ENCODE results near the gene NCR3LG1. TPM values are rescaled to one million over a fixed set of nuclear protein-coding genes. Genes with fewer than 3 reads are reported as not detected.

NCR3LG1 gene
- total RNA-seq, 2 donors from 2014 or later = 2.0 to 3.6 TPM

DNA sequence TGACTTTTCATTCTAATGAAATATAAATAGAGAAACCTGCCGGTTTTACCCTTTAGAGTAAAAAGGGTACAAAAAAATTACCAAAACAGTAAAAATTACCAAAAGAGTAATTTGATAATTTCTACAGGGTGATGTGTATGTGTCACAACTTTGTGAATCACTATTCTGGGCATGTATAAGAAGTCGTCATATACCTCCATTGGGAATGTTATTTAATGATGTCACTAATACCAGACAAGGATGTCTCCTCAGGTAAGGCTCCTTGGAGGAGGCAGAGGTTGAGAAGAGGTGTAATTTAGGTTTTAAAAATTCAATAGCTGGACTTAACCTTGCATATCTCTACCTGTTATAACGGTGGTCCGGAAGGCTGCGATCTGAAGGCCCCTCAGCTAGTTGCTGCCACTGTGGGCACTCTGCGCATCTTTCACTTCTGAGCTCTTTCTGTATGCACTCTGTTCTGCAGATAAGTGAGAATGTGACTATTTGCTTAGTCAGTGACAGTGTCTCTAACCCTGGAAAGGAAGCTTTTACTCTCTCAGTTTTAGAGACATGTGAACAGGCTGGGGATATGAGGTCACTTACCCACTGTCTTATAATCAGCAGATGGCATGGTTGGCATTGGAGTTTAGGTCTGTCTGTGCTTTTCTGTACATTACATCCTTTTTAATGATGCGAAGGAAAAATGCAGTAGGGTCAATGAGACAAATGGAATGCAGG is 987 bp upstream of the NCR3LG1 start:
- Histone ChIP-seq H3K9me3 (no peaks in the 10 kb centered on the region), H3K4me1 (peaks cover 0 to 25% of the 10 kb centered on the region in 2 donors), H3K4me3 (no peak overlapping the region), H3K36me3 (no peaks in the 10 kb centered on the region), H3K27ac (no peak overlapping the region), H3K27me3 (no peaks in the 10 kb centered on the region)
- TF ChIP-seq, protein P1, sequence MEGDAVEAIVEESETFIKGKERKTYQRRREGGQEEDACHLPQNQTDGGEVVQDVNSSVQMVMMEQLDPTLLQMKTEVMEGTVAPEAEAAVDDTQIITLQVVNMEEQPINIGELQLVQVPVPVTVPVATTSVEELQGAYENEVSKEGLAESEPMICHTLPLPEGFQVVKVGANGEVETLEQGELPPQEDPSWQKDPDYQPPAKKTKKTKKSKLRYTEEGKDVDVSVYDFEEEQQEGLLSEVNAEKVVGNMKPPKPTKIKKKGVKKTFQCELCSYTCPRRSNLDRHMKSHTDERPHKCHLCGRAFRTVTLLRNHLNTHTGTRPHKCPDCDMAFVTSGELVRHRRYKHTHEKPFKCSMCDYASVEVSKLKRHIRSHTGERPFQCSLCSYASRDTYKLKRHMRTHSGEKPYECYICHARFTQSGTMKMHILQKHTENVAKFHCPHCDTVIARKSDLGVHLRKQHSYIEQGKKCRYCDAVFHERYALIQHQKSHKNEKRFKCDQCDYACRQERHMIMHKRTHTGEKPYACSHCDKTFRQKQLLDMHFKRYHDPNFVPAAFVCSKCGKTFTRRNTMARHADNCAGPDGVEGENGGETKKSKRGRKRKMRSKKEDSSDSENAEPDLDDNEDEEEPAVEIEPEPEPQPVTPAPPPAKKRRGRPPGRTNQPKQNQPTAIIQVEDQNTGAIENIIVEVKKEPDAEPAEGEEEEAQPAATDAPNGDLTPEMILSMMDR (IDR thresholded peaks at IDR 0.05) = no peak
- DNase-seq (ENCODE audit: low spot score) = no peak

DNA sequence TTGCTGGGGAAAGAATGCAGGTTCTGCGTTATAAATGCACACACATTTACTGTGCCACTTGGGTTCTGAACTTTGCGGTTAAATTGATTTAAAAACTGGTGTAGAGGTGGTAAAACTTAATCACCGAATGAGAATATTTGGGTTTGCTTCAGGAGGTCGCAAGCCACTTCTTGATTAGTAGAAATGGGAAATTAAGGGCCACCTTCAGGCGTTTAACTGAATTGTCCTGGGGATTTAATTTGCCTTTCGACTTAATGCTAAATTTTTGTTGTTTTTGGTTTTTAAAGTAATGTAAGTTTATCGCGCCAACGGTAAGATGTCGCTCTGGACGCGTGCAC is 459 bp upstream of the NCR3LG1 start:
- no peaks in the 10 kb centered on the region for H3K36me3 ChIP-seq
- peaks cover 0 to 25% of the 10 kb centered on the region in 2 donors for H3K4me1 ChIP-seq
- H3K27me3 ChIP-seq = no peaks in the 10 kb centered on the region
- no peak for DNase-seq (ENCODE audit: low spot score)
- TF ChIP-seq, protein P1 (IDR thresholded peaks at IDR 0.05) = peak in 1 of 2 donors; percentile 10
- H3K27ac ChIP-seq = peak overlapping the region; percentile 49 to 87
- H3K4me3 ChIP-seq = peak overlapping the region; percentile 62 to 73
- H3K9me3 ChIP-seq = no peaks in the 10 kb centered on the region

DNA sequence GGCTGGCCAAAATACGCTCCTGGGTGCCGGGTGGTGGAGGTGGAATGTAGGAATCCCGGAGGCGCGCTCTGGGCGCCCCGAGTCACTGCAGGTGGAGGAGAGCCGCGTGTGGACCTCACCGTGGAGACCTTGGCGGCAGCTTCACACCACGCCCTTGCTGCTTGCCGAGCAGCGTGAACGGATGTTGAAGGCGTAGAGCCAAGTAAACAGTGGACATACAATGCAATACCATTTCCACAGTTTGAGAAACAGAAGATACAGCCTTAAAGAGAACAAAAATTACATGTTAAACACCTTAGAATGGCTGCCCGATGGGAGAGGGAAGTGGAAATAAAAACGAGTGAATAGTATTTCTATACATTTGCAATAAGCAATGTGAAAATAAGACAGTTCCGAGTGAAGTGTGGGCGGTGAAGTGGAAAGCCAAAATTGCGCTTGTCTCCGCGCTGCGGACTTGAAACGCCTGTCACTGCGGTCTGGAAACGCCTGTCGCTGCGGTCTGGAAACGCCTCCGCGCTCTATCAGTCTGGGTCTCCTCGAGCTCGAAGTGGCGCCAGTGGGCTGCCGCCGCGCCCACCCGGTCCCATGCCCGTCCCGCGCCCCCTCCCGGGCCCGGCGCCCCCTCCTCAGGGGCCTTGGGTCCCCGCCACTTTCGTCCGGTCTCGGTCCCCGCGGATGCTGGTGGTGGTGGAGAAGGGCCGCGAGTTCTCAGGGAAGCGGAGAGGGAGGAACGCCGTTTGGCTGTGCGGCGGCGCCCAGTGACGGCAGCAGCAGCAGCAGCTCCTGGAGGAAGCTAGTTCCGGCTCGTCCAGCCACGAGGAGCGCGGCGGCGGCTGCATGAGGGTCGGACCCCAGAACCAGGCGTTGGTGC is 1.6 kb downstream of the NCR3LG1 start:
- no peaks in the 10 kb centered on the region for H3K9me3 ChIP-seq
- peak; percentile 77 for DNase-seq (ENCODE audit: low spot score)
- H3K27me3 ChIP-seq = no peaks in the 10 kb centered on the region
- peak overlapping the region; percentile 85 to 87 for H3K27ac ChIP-seq
- H3K4me1 ChIP-seq = peaks cover 0 to 25% of the 10 kb centered on the region in 2 donors
- no peaks in the 10 kb centered on the region for H3K36me3 ChIP-seq
- H3K4me3 ChIP-seq = peak overlapping the region; percentile 62 to 73
- TF ChIP-seq, protein P1 (IDR thresholded peaks at IDR 0.05) = peak in 1 of 2 donors; percentile 30

DNA sequence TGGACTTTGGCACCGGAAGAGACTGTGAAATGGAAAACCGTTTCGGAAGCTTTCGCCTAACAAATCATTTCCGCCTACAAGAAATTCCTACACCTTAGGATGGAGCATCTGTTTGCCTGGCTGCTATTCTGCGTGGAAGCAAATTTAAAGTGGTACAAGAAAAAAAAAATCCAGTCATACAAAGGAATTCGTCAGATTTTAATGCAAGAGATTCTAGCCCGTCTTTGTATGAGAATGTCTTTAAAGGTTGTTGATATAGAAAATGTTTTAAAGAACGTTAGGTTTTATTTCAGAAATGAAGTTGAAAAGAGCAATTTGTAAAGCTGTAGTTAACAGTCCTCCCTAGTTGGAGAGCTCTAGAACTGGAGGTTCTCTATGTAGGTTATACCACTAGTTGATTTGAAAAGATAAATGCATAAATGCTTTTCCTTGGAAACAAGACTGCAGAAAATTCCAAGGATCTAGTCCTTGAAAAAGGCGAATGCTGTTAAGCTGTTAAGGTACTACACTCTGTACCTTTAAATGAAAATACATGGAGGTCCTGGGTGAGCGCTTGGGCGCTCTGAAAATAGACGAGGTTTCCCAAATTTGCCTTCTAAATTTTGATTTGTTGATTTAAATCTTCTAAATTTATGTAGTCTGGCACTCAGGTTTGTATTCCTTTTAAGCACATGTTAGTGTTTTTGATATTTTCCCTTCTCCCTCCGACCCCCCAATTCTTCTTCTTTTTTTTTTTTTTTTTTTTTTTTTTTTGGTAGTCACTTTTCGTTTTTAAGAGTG is 2.4 kb downstream of the NCR3LG1 start:
- no peak for DNase-seq (ENCODE audit: low spot score)
- Histone ChIP-seq H3K4me3 (peak overlapping the region; percentile 62 to 73), H3K9me3 (no peaks in the 10 kb centered on the region), H3K27ac (peak overlapping the region; percentile 85 to 87), H3K27me3 (no peaks in the 10 kb centered on the region), H3K4me1 (peaks cover 0 to 25% of the 10 kb centered on the region in 2 donors), H3K36me3 (peaks cover under 1% of the 10 kb centered on the region)
- TF ChIP-seq, protein P1 (IDR thresholded peaks at IDR 0.05) = no peak

- Histone ChIP-seq H3K4me1 (peaks cover 0 to 25% of the 10 kb centered on the region in 2 donors), H3K4me3 (no peak overlapping the region), H3K36me3 (peaks cover 6% of the 10 kb centered on the region), H3K9me3 (no peaks in the 10 kb centered on the region), H3K27ac (no peak overlapping the region), H3K27me3 (no peaks in the 10 kb centered on the region)
- peak; percentile 82 for DNase-seq (ENCODE audit: low spot score)
- TF ChIP-seq, protein P1 (IDR thresholded peaks at IDR 0.05) = peak; percentile 39 to 70
These were observed 3.0 kb downstream of the NCR3LG1 start for GRCh38 chr11:17354601-17354991.
